Stomach (tissue), 4 donors: ENCODE results near the gene NLGN1.

Experiments
- CTCF ChIP-seq, 7 experiments: fragments of 450-650 bp in 4 of 7; fragments of 200-600 bp in 3 of 7; sonication (generic) in 3 of 7; IDR thresholded peaks; one replicate each; pipeline ENCODE4 v1.5.1; 2016 to 2019; ENCODE audit warnings: antibody characterized with exemption in 7 of 7, control low read depth in 2 of 7, mild to moderate bottlenecking in 1 of 7
- POLR2A ChIP-seq, 4 donors: fragments of 450-650 bp; IDR thresholded peaks; one replicate each; pipeline ENCODE4 v1.6.1; 2016; ENCODE audit warnings: antibody characterized with exemption in 4 of 4, control low read depth in 2 of 4, mild to moderate bottlenecking in 1 of 4, moderate library complexity in 1 of 4
- POLR2AphosphoS5 ChIP-seq, 3 donors: sonication (generic); formaldehyde crosslinking; IDR thresholded peaks; one replicate each; pipeline ENCODE4 v1.6.1; 2016; ENCODE audit warnings: antibody characterized with exemption in 3 of 3

GRCh38 chr3:173897631-173898030 is 500.1 kb downstream of the NLGN1 start:
- TF ChIP-seq CTCF (IDR thresholded peaks at IDR 0.05) (no peak), POLR2A (IDR thresholded peaks at IDR 0.05) (no peak), POLR2AphosphoS5 (IDR thresholded peaks at IDR 0.05) (no peak)
